Activated CD4-positive, alpha-beta T cell treated with anti-CD3 and anti-CD28 coated beads for 4 hours (primary cell): ENCODE data around the gene CD3G.
"Not testable (repeated sequence)": the region's sequence is repeated elsewhere in the genome, so short reads cannot be mapped to it uniquely, and the experiment has no call there.

Experiments
- DNase-seq, 2 donors: peaks; one replicate each; pipeline ENCODE4 v3.0.0-alpha.2; 2020

Gene CD3G

DNA sequence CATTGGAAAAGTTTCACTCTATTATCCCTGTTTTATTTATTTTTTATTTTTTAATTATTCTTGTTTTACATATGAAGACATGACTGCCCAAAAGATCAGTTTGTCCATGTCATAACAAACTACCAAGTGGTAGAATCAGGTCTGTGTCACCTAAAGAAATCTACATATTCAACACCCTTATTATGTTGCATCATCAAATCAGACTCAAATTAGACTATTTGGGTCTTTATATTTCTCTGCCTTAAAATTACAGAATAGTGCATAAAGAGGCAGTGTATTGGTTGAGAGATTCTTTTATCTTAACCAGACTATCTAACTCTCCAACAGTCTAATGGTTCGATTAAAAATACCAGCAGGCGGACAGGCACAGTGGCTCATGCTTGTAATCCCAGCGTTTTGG lies 38.8 kb downstream of the CD3G start:
- DNase-seq, result no peak

- DNase-seq, result no peak
Observed at GRCh38 chr11:118383657-118384056, 39.5 kb downstream of the CD3G start.

- DNase-seq, result no peak
Observed at GRCh38 chr11:118396097-118396501, 52.0 kb downstream of the CD3G start.

- no peak for DNase-seq
Observed at GRCh38 chr11:118397448-118397847, 53.3 kb downstream of the CD3G start.

- DNase-seq, result peak; percentile 42 to 43
Observed at GRCh38 chr11:118398791-118399559, 54.8 kb downstream of the CD3G start.

GRCh38 chr11:118401151-118401879 lies 57.2 kb downstream of the CD3G start, which contains the start of gene ATP5MG:
Gene ATP5MG, plus strand, starts transcription at chr11:118401606. Its CDS starts 60 bp downstream, at chr11:118401666.
- peak; percentile 92 to 95 for DNase-seq

- no peak for DNase-seq
Observed at GRCh38 chr11:118401880-118402590, 57.9 kb downstream of the CD3G start.

- not testable (repeated sequence) for DNase-seq
Observed at GRCh38 chr11:118402594-118402993, 58.5 kb downstream of the CD3G start.
